SU-DHL-6 (cell line): Measurements from ENCODE around the gene MMP7.

Source experiments
- H2AFZ ChIP-seq: fragments of 200-600 bp; sonication (generic); 2 replicates; pipeline ENCODE4 v1.6.1; 2014; ENCODE audit warnings: low read depth, mild to moderate bottlenecking, moderate library complexity, mixed read lengths, antibody characterized with exemption, low read length; ENCODE audit not compliant: severe bottlenecking
- H3F3A ChIP-seq: fragments of 200-600 bp; shearing (Covaris generic); 2 replicates; pipeline ENCODE4 v1.6.0; 2016; ENCODE audit warnings: antibody characterized with exemption, mild to moderate bottlenecking; ENCODE audit not compliant: insufficient read depth
- H3K27ac ChIP-seq: fragments of 200-600 bp; sonication (generic); 2 replicates; pipeline ENCODE4 v1.5.1; 2016; ENCODE audit warnings: low read depth, mild to moderate bottlenecking, low read length, moderate library complexity, mixed read lengths
- H3K27me3 ChIP-seq: fragments of 200-600 bp; sonication (generic), shearing (Covaris generic); 2 replicates; pipeline ENCODE4 v1.6.0; 2014; ENCODE audit warnings: mild to moderate bottlenecking, low read length
- H3K36me3 ChIP-seq: fragments of 200-600 bp; sonication (generic); 2 replicates; pipeline ENCODE4 v1.6.1; 2014; ENCODE audit warnings: mild to moderate bottlenecking, low read length, mixed read lengths
- H3K4me2 ChIP-seq: fragments of 300-600, 200-600 bp; shearing (Covaris generic), sonication (generic); 2 replicates; pipeline ENCODE4 v1.6.0; 2014; ENCODE audit warnings: low read length, low read depth, mild to moderate bottlenecking; ENCODE audit not compliant: poor library complexity, severe bottlenecking
- H3K4me3 ChIP-seq: fragments of 200-600 bp; sonication (generic); 2 replicates; pipeline ENCODE4 v1.5.1; 2014; ENCODE audit warnings: antibody characterized with exemption, low read length, mild to moderate bottlenecking, mixed read lengths; ENCODE audit not compliant: insufficient read depth, poor library complexity, severe bottlenecking
- H3K79me2 ChIP-seq: fragments of 200-600 bp; sonication (generic); 2 replicates; pipeline ENCODE4 v1.6.1; 2014; ENCODE audit warnings: mild to moderate bottlenecking, low read length, moderate library complexity; ENCODE audit not compliant: insufficient read depth
- H3K9ac ChIP-seq: fragments of 200-600 bp; sonication (generic); 2 replicates; pipeline ENCODE4 v1.7.0; 2014; ENCODE audit warnings: mild to moderate bottlenecking, low read length
- H3K9me2 ChIP-seq: fragments of 200-600 bp; sonication (generic); replicated peaks from 2 replicates; pipeline ENCODE4 v1.6.1; 2014; ENCODE audit warnings: low read length; ENCODE audit not compliant: insufficient read depth
- H3K9me3 ChIP-seq: fragments of 200-600 bp; sonication (generic); 2 replicates; pipeline ENCODE4 v1.6.1; 2014; ENCODE audit warnings: low read length, mixed read lengths; ENCODE audit not compliant: insufficient read depth
- H4K20me1 ChIP-seq: fragments of 200-600 bp; sonication (generic); 2 replicates; pipeline ENCODE4 v1.6.1; 2014; ENCODE audit warnings: low read depth, mild to moderate bottlenecking, antibody characterized with exemption, low read length, moderate library complexity, mixed read lengths
- EZH2phosphoT487 ChIP-seq: fragments of 200-600 bp; sonication (generic), shearing (Covaris generic); conservative IDR thresholded peaks from 2 replicates; pipeline ENCODE4 v1.6.1; 2018; ENCODE audit warnings: mild to moderate bottlenecking, antibody characterized with exemption, low read length, moderate library complexity, mixed read lengths
- TF ChIP-seq, protein P1 (sequence below): fragments of 200-600 bp; sonication (generic); IDR thresholded peaks from one replicate; pipeline ENCODE4 v1.5.1; 2017; ENCODE audit warnings: antibody characterized with exemption, mild to moderate bottlenecking, low read length, moderate library complexity; ENCODE audit not compliant: insufficient read depth, poor library complexity, severe bottlenecking

The MMP7 gene

DNA sequence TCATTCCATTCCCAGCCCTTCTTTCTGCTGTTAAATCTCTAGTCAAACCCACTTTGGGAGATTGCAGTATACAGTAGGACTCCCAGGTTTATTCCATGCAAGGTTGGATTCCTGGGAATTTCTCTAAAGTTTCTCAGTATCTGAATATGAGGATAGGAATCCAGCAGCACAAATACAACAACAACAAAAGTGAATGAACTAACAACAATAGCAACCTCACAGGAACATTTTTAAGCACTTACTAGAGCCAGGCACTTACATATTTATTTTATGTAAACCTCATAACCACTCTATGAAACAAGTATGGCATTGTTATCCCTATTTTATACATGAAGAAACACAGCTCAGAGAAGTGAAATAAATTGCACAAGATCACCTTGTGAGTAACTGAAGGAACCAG lies 1.9 kb downstream of the MMP7 start:
- no peaks in the 10 kb centered on the region for H3K9me2 ChIP-seq
- H4K20me1 ChIP-seq: no peaks in the 10 kb centered on the region
- TF ChIP-seq, protein P1, sequence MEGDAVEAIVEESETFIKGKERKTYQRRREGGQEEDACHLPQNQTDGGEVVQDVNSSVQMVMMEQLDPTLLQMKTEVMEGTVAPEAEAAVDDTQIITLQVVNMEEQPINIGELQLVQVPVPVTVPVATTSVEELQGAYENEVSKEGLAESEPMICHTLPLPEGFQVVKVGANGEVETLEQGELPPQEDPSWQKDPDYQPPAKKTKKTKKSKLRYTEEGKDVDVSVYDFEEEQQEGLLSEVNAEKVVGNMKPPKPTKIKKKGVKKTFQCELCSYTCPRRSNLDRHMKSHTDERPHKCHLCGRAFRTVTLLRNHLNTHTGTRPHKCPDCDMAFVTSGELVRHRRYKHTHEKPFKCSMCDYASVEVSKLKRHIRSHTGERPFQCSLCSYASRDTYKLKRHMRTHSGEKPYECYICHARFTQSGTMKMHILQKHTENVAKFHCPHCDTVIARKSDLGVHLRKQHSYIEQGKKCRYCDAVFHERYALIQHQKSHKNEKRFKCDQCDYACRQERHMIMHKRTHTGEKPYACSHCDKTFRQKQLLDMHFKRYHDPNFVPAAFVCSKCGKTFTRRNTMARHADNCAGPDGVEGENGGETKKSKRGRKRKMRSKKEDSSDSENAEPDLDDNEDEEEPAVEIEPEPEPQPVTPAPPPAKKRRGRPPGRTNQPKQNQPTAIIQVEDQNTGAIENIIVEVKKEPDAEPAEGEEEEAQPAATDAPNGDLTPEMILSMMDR: no peak
- no peak for TF ChIP-seq EZH2phosphoT487

DNA sequence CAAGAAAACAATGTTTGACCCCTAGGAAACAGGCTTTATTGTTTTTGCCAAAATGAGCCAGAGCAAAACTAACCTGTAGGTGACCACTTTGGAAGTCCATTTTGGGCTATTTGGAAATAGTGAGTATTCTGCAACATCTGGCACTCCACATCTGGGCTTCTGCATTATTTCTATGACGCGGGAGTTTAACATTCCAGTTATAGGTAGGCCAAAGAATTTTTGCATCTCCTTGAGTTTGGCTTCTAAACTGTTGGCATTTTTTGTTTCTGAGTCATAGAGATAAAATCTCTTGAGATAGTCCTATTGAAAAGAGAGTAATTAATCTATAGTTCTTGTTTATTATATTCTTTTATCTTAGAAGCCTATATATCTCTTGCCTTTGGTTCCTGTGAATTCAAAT lies 2.9 kb downstream of the MMP7 start:
- no peaks in the 10 kb centered on the region for H3F3A ChIP-seq
- H3K27me3 ChIP-seq: no peaks in the 10 kb centered on the region
- H2AFZ ChIP-seq: no peak overlapping the region
- no peak overlapping the region for H3K4me3 ChIP-seq
- no peak overlapping the region for H3K27ac ChIP-seq
- no peaks in the 10 kb centered on the region for H3K36me3 ChIP-seq
- no peaks in the 10 kb centered on the region for H3K79me2 ChIP-seq
- no peaks in the 10 kb centered on the region for H3K9me2 ChIP-seq
- H3K4me2 ChIP-seq: no peak overlapping the region
- TF ChIP-seq EZH2phosphoT487: no peak
- H3K9ac ChIP-seq: no peak overlapping the region
- no peaks in the 10 kb centered on the region for H4K20me1 ChIP-seq
- H3K9me3 ChIP-seq: no peaks in the 10 kb centered on the region

More for the DNA sequence above, 1.9 kb downstream of the MMP7 start:
- H2AFZ ChIP-seq: peak overlapping the region; percentile 31
- no peak overlapping the region for H3K4me2 ChIP-seq
- H3K36me3 ChIP-seq: no peaks in the 10 kb centered on the region
- no peaks in the 10 kb centered on the region for H3F3A ChIP-seq
- no peaks in the 10 kb centered on the region for H3K27me3 ChIP-seq
- no peaks in the 10 kb centered on the region for H3K9me3 ChIP-seq
- no peaks in the 10 kb centered on the region for H3K79me2 ChIP-seq
- no peak overlapping the region for H3K27ac ChIP-seq
- no peak overlapping the region for H3K4me3 ChIP-seq
- no peak overlapping the region for H3K9ac ChIP-seq

DNA sequence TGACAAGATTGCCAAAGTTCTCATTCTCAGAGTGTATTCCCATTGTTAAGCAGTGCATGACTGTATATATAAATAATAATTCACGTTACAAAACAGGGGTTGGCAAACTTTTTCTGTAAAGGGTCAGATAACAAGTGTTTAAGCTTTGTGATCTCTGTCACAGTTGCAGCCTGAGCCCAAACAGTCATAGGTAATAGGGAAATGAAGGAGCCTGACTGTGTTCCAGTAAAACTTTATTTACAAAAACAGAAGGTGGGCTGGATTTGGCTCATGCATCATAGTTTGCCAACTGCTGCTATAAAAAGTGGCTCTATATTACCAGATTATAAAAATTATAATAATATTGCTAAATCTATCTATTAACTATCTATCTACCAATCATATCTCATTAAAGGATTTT lies 3.5 kb downstream of the MMP7 start:
- no peaks in the 10 kb centered on the region for H3K79me2 ChIP-seq
- H3K4me2 ChIP-seq: no peak overlapping the region
- no peaks in the 10 kb centered on the region for H3K9me2 ChIP-seq
- no peak for TF ChIP-seq EZH2phosphoT487
- TF ChIP-seq, protein P1: no peak
- no peak overlapping the region for H3K4me3 ChIP-seq
- H3K9ac ChIP-seq: no peak overlapping the region
- no peaks in the 10 kb centered on the region for H3F3A ChIP-seq
- H3K27ac ChIP-seq: no peak overlapping the region
- no peaks in the 10 kb centered on the region for H3K36me3 ChIP-seq
- H4K20me1 ChIP-seq: no peaks in the 10 kb centered on the region
- H3K27me3 ChIP-seq: no peaks in the 10 kb centered on the region
- H3K9me3 ChIP-seq: no peaks in the 10 kb centered on the region
- H2AFZ ChIP-seq: no peak overlapping the region

DNA sequence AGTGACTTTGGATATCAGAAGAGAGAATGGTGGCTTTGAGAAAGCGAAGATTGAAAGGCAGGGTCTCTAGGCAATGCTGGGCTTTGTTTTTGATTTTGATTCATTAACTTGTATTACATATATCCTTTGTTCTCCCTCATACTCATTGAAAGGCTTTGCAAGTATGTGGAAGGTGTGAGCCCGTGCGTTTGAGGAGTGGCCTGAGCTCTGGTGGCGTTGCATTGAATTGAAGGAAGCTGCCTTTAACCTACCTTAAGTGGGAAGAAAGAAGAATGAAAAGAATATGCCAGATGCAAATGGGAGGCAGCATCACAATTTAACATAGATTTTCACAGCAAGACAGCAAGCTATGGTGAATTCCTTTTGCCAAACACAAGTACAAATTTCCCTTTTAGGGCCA lies 6.7 kb downstream of the MMP7 start:
- Histone ChIP-seq H3K36me3 (no peaks in the 10 kb centered on the region), H3K4me2 (no peak overlapping the region), H3K9me2 (no peaks in the 10 kb centered on the region), H3K27me3 (no peaks in the 10 kb centered on the region), H3F3A (no peaks in the 10 kb centered on the region), H3K27ac (no peak overlapping the region), H3K9me3 (no peaks in the 10 kb centered on the region), H3K79me2 (no peaks in the 10 kb centered on the region), H4K20me1 (no peaks in the 10 kb centered on the region), H3K4me3 (no peak overlapping the region), H2AFZ (peak overlapping the region; percentile 8), H3K9ac (no peak overlapping the region)
- TF ChIP-seq EZH2phosphoT487: no peak
- TF ChIP-seq, protein P1: no peak
